Esophagus muscularis mucosa (tissue), 4 donors: ENCODE data around the gene ACYP1. TPM values are rescaled to one million over a fixed set of nuclear protein-coding genes. Genes with fewer than 3 reads are reported as not detected.

Experiments used
- DNase-seq: peaks from one replicate; pipeline ENCODE4 v3.0.0-alpha.2; 2017; ENCODE audit errors: extremely low spot score
- H3K27ac ChIP-seq, 4 donors: fragments of 200-600 bp; sonication (generic); replicated peaks in 1 of 4; 1 replicate in 3 of 4; 2 replicates in 1 of 4; pipeline ENCODE4 v1.5.1; 2016 to 2019; ENCODE audit warnings: mild to moderate bottlenecking in 1 of 4
- H3K27me3 ChIP-seq, 4 donors: fragments of 200-600 bp; sonication (generic); one replicate each; pipeline versions ENCODE4 v1.5.1 to v1.6.0; 2016 to 2019
- H3K36me3 ChIP-seq, 4 donors: fragments of 200-600 bp; sonication (generic); one replicate each; pipeline ENCODE4 v1.5.1; 2016 to 2019
- H3K4me1 ChIP-seq, 4 donors: fragments of 200-600 bp; sonication (generic); one replicate each; pipeline ENCODE4 v1.5.1; 2016 to 2019
- H3K4me3 ChIP-seq, 4 donors: fragments of 200-600 bp; sonication (generic); 1 replicate in 2 of 4; 2 replicates in 2 of 4; pipeline ENCODE4 v1.5.1; 2016 to 2019; ENCODE audit warnings: mild to moderate bottlenecking in 4 of 4, moderate library complexity in 1 of 4
- H3K9me3 ChIP-seq, 4 donors: fragments of 200-600 bp; sonication (generic); 1 replicate in 3 of 4; 2 replicates in 1 of 4; pipeline ENCODE4 v1.5.1; 2016 to 2019
- EP300 ChIP-seq: sonication (generic); formaldehyde crosslinking; IDR thresholded peaks from one replicate; pipeline ENCODE4 v1.6.1; 2017; ENCODE audit warnings: antibody characterized with exemption
- POLR2AphosphoS5 ChIP-seq, 2 donors: sonication (generic); formaldehyde crosslinking; IDR thresholded peaks; one replicate each; pipeline ENCODE4 v1.6.1; 2017; ENCODE audit warnings: antibody characterized with exemption in 2 of 2
- WGBS: methylation state at CpG from one replicate; pipeline ENCODE4 v1.1.5; 2018; 5-methylcytosine and 5-hydroxymethylcytosine counted together
- intact Hi-C: fragments of 100-400 bp; cut with DNase I; formaldehyde crosslinking; loops from one replicate; pipeline ENCODE4 v1.15.1; 2023
- small RNA-seq, 3 donors: library from RNA; depleted of rRNA; stranded (forward); fragments of <200 nt; gene quantifications; one replicate each; pipeline ENCODE3, GENCODE V24; 2016
- total RNA-seq, 4 donors: library from RNA; depleted of rRNA; stranded (reverse); fragments of >200 nt; gene quantifications; one replicate each; pipeline versions ENCODE4 v1.1.0 to v1.2.1, GENCODE V29; 2016
- TF ChIP-seq, protein P1 (sequence below), 3 experiments: fragments of 200-600 bp in 2 of 3; fragments of 450-650 bp in 1 of 3; sonication (generic) in 2 of 3; IDR thresholded peaks; one replicate each; pipeline ENCODE4 v1.5.1; 2017 to 2019; ENCODE audit warnings: antibody characterized with exemption in 3 of 3, mild to moderate bottlenecking in 2 of 3, moderate library complexity in 1 of 3

ACYP1 gene
- total RNA-seq, 4 donors from 2014 or later, result 9.1 to 20.3 (median 16.9) TPM

GRCh38 chr14:75003250-75004027 is 60.4 kb downstream of the ACYP1 start:
- TF ChIP-seq EP300, result no peak
- no peak for TF ChIP-seq POLR2AphosphoS5 (IDR thresholded peaks at IDR 0.05)
- TF ChIP-seq, protein P1, sequence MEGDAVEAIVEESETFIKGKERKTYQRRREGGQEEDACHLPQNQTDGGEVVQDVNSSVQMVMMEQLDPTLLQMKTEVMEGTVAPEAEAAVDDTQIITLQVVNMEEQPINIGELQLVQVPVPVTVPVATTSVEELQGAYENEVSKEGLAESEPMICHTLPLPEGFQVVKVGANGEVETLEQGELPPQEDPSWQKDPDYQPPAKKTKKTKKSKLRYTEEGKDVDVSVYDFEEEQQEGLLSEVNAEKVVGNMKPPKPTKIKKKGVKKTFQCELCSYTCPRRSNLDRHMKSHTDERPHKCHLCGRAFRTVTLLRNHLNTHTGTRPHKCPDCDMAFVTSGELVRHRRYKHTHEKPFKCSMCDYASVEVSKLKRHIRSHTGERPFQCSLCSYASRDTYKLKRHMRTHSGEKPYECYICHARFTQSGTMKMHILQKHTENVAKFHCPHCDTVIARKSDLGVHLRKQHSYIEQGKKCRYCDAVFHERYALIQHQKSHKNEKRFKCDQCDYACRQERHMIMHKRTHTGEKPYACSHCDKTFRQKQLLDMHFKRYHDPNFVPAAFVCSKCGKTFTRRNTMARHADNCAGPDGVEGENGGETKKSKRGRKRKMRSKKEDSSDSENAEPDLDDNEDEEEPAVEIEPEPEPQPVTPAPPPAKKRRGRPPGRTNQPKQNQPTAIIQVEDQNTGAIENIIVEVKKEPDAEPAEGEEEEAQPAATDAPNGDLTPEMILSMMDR (IDR thresholded peaks at IDR 0.05), result no peak
- 16% methylated on average over 10 of the region's 18 CpGs for WGBS
- intact Hi-C loops, result loop anchor here (5.0 to 10.0 kb wide), 2 partner anchors 56 to 81 kb away; no protein-coding TSS in a partner anchor
- no peak for DNase-seq
- no peaks in the 10 kb centered on the region for H3K9me3 ChIP-seq
- H3K36me3 ChIP-seq, result peaks cover 15 to 39% (median 37%) of the 10 kb centered on the region in 4 donors
- no peaks in the 10 kb centered on the region for H3K27me3 ChIP-seq
- H3K27ac ChIP-seq, result peak overlapping the region; percentile 81 to 87 (median 82)
- H3K4me1 ChIP-seq, result peaks cover 15 to 34% (median 25%) of the 10 kb centered on the region in 4 donors
- H3K4me3 ChIP-seq, result peak overlapping the region; percentile 77 to 92 (median 82)

Small RNAs within 50 kb of the gene (small RNA-seq; reads per million reads assigned to genes)
- 0 reads per million in 3 donors for gene RNU6-689P

Other genes with a start within 250 kb of the ACYP1 start
- not detected for gene PROX2, start 187.9 kb downstream of the ACYP1 start, total RNA-seq
- 10 to 100 TPM; 72.7 to 96.2 (median 88.5) TPM for gene DLST, start 182.1 kb downstream of the ACYP1 start, total RNA-seq
- gene RPS6KL1, start 140.8 kb downstream of the ACYP1 start, total RNA-seq, result 1 to 10 TPM; 5.3 to 9.7 (median 7.7) TPM
- 10 to 100 TPM; 16.7 to 69.6 (median 18.4) TPM for gene PGF, start 108.4 kb downstream of the ACYP1 start, total RNA-seq
- 10 to 100 TPM; 23.3 to 58.0 (median 45.9) TPM for gene EIF2B2, start 61.1 kb downstream of the ACYP1 start, total RNA-seq
- gene MLH3, start 12.6 kb downstream of the ACYP1 start, total RNA-seq, result 10 to 100 TPM; 24.5 to 40.7 (median 32.9) TPM
- gene ZC2HC1C, start 5.6 kb upstream of the ACYP1 start, total RNA-seq, result 1 to 10 TPM; 4.3 to 7.1 (median 5.9) TPM
- 100 to 1,000 TPM in 1 of 4 donors, 10 to 100 TPM in 3; 52.3 to 111 (median 79.0) TPM for gene NEK9, start 63.0 kb upstream of the ACYP1 start, total RNA-seq
- gene TMED10, start 112.6 kb upstream of the ACYP1 start, total RNA-seq, result 100 to 1,000 TPM; 115 to 164 (median 129) TPM
- 100 to 1,000 TPM in 2 of 4 donors, 10 to 100 TPM in 2; 68.6 to 695 (median 143) TPM for gene FOS, start 214.8 kb upstream of the ACYP1 start, total RNA-seq